Measurements from ENCODE around the gene SLC6A5.

Gene SLC6A5

DNA sequence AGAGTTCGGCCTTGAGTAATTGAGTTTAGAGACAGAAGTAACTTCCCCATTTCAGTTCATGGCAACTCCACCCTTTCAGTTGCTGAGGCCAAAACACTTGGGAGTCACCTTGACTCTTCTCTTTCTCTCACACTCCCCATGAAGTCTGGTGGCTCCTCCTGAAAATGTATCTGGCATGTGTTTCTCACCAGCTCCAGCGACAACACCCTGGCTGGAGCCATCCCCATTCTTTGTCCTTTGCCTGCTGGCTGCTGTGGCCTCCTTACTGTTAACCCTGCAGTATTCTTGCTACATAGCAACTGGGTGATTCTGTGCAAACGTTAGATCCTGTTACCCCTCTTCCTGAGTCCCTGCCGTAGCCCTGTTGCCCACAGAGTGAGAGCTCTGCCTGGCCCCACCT is 23.8 kb downstream of the SLC6A5 start:
- Histone ChIP-seq H3K36me3 (ENCODE audit: control insufficient read depth in 2 of 2, insufficient read depth in 1 of 2, low read length in 2 of 2) (no peaks in the 10 kb centered on the region), H3K27ac (ENCODE audit: extremely low read depth, low read depth, low read length) (no peak overlapping the region), H3K4me1 (ENCODE audit: control insufficient read depth, insufficient read depth, low read length) (no peaks in the 10 kb centered on the region), H3K4me3 (ENCODE audit: low read depth, low read length) (no peak overlapping the region), H3K9me3 (ENCODE audit: control insufficient read depth, insufficient read depth, low read depth, low read length) (no peaks in the 10 kb centered on the region)
- POLR2A ChIA-PET = no interaction called here
- no peak for TF ChIP-seq ZFP69B (tag by site-specific recombination; IDR thresholded peaks at IDR 0.05)
- TF ChIP-seq ZBTB8A (tag by site-specific recombination; IDR thresholded peaks at IDR 0.05) = no peak
- no peak for TF ChIP-seq ZNF350 (tag by site-specific recombination; IDR thresholded peaks at IDR 0.05)
- no peak for TF ChIP-seq ZNF211 (tag by site-specific recombination; IDR thresholded peaks at IDR 0.05; ENCODE audit: low read depth)
- no peak for TF ChIP-seq IKZF3 (tag by site-specific recombination; IDR thresholded peaks at IDR 0.05)
- TF ChIP-seq, protein P1, sequence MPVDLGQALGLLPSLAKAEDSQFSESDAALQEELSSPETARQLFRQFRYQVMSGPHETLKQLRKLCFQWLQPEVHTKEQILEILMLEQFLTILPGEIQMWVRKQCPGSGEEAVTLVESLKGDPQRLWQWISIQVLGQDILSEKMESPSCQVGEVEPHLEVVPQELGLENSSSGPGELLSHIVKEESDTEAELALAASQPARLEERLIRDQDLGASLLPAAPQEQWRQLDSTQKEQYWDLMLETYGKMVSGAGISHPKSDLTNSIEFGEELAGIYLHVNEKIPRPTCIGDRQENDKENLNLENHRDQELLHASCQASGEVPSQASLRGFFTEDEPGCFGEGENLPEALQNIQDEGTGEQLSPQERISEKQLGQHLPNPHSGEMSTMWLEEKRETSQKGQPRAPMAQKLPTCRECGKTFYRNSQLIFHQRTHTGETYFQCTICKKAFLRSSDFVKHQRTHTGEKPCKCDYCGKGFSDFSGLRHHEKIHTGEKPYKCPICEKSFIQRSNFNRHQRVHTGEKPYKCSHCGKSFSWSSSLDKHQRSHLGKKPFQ (tag by site-specific recombination; IDR thresholded peaks at IDR 0.05) = no peak
- no peak for TF ChIP-seq ZNF624 (tag by site-specific recombination; IDR thresholded peaks at IDR 0.05)
- no peak for TF ChIP-seq KLF17 (tag by site-specific recombination; IDR thresholded peaks at IDR 0.05)
- TF ChIP-seq ZFP41 (tag by site-specific recombination; IDR thresholded peaks at IDR 0.05; ENCODE audit: borderline replicate concordance) = no peak
- CTCF ChIA-PET = interaction anchor here (1.3 kb wide), 1 partner anchor 12 kb away, joined by 4 read pairs; no protein-coding TSS in a partner anchor

GRCh38 chr11:20626279-20626678 is 26.9 kb downstream of the SLC6A5 start:
- Histone ChIP-seq H3K4me3 (ENCODE audit: low read depth, low read length) (no peak overlapping the region), H3K4me1 (ENCODE audit: control insufficient read depth, insufficient read depth, low read length) (no peaks in the 10 kb centered on the region), H3K27ac (ENCODE audit: extremely low read depth, low read depth, low read length) (no peak overlapping the region), H3K36me3 (ENCODE audit: control insufficient read depth in 2 of 2, insufficient read depth in 1 of 2, low read length in 2 of 2) (no peaks in the 10 kb centered on the region), H3K9me3 (ENCODE audit: control insufficient read depth, insufficient read depth, low read depth, low read length) (no peaks in the 10 kb centered on the region)
- CTCF ChIA-PET = interaction anchor here (1.2 to 1.4 kb wide), 2 partner anchors 22 to 46 kb away, joined by 3 to 5 read pairs; no protein-coding TSS in a partner anchor
- POLR2A ChIA-PET = interaction anchor here (0.6 kb wide), 1 partner anchor 1914 kb away, joined by 3 read pairs; no protein-coding TSS in a partner anchor
- TF ChIP-seq, protein P2, sequence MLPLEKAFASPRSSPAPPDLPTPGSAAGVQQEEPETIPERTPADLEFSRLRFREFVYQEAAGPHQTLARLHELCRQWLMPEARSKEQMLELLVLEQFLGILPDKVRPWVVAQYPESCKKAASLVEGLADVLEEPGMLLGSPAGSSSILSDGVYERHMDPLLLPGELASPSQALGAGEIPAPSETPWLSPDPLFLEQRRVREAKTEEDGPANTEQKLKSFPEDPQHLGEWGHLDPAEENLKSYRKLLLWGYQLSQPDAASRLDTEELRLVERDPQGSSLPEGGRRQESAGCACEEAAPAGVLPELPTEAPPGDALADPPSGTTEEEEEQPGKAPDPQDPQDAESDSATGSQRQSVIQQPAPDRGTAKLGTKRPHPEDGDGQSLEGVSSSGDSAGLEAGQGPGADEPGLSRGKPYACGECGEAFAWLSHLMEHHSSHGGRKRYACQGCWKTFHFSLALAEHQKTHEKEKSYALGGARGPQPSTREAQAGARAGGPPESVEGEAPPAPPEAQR (tag by site-specific recombination; IDR thresholded peaks at IDR 0.05) = no peak

- ChIA-PET POLR2A (no interaction called here), CTCF (interaction anchor here (1.4 kb wide), 1 partner anchor 22 kb away, joined by 5 read pairs; no protein-coding TSS in a partner anchor)
- Histone ChIP-seq H3K36me3 (ENCODE audit: control insufficient read depth in 2 of 2, insufficient read depth in 1 of 2, low read length in 2 of 2) (no peaks in the 10 kb centered on the region), H3K4me3 (ENCODE audit: low read depth, low read length) (no peak overlapping the region), H3K4me1 (ENCODE audit: control insufficient read depth, insufficient read depth, low read length) (no peaks in the 10 kb centered on the region), H3K9me3 (ENCODE audit: control insufficient read depth, insufficient read depth, low read depth, low read length) (no peaks in the 10 kb centered on the region), H3K27ac (ENCODE audit: extremely low read depth, low read depth, low read length) (no peak overlapping the region)
- TF ChIP-seq GLIS1 (tag by site-specific recombination; IDR thresholded peaks at IDR 0.05) = no peak
- no peak for TF ChIP-seq ZNF121 (tag by site-specific recombination; IDR thresholded peaks at IDR 0.05)
- TF ChIP-seq ZNF202 (tag by site-specific recombination; IDR thresholded peaks at IDR 0.05; ENCODE audit: borderline replicate concordance) = no peak
- TF ChIP-seq SALL2 (tag by site-specific recombination; IDR thresholded peaks at IDR 0.05; ENCODE audit: borderline replicate concordance) = no peak
- TF ChIP-seq ZNF626 (tag by site-specific recombination; IDR thresholded peaks at IDR 0.05) = no peak
- no peak for TF ChIP-seq SETDB1 (IDR thresholded peaks at IDR 0.05; ENCODE audit: insufficient read length, low read length)
- TF ChIP-seq ZNF221 (tag by site-specific recombination; IDR thresholded peaks at IDR 0.05; ENCODE audit: borderline replicate concordance) = no peak
- TF ChIP-seq ZNF449 (tag by site-specific recombination; IDR thresholded peaks at IDR 0.05) = no peak
Observed at GRCh38 chr11:20627026-20627425, 27.6 kb downstream of the SLC6A5 start.
